Gastrocnemius medialis (tissue), 4 donors: ENCODE data around the gene INTU. TPM values are rescaled to one million over a fixed set of nuclear protein-coding genes. Genes with fewer than 3 reads are reported as not detected.
"Not testable (repeated sequence)": the region's sequence is repeated elsewhere in the genome, so short reads cannot be mapped to it uniquely, and the experiment has no call there.

Experiments used
- ATAC-seq, 2 donors: fragments of 150-250 bp; one replicate each; pipeline ENCODE4 v1.9.1; 2016
- DNase-seq, 2 donors: peaks; one replicate each; pipeline ENCODE4 v3.0.0-alpha.2; 2019
- H3K27ac ChIP-seq, 4 donors: fragments of 200-600 bp; sonication (generic); 1 replicate in 1 of 4; 2 replicates in 3 of 4; pipeline ENCODE4 v1.5.1; 2016 to 2018; ENCODE audit warnings: mild to moderate bottlenecking in 2 of 4, moderate library complexity in 1 of 4
- H3K27me3 ChIP-seq, 3 donors: fragments of 200-600 bp; sonication (generic) in 2 of 3; 1 replicate in 1 of 3; 2 replicates in 2 of 3; pipeline versions ENCODE4 v1.5.1 to v1.6.0; 2016 to 2019; ENCODE audit warnings: mild to moderate bottlenecking in 1 of 3, moderate library complexity in 1 of 3
- H3K36me3 ChIP-seq, 2 donors: fragments of 200-600 bp; sonication (generic) in 1 of 2; one replicate each; pipeline ENCODE4 v1.5.1; 2017 to 2018
- H3K4me1 ChIP-seq, 2 donors: fragments of 200-600 bp; sonication (generic) in 1 of 2; one replicate each; pipeline ENCODE4 v1.5.1; 2016 to 2017; ENCODE audit warnings: mild to moderate bottlenecking in 2 of 2
- H3K4me3 ChIP-seq, 4 donors: fragments of 200-600 bp; sonication (generic) in 3 of 4; 1 replicate in 1 of 4; 2 replicates in 3 of 4; pipeline ENCODE4 v1.5.1; 2016 to 2019; ENCODE audit warnings: mild to moderate bottlenecking in 2 of 4
- H3K9me3 ChIP-seq, 3 donors: fragments of 200-600 bp; sonication (generic) in 2 of 3; 1 replicate in 1 of 3; 2 replicates in 2 of 3; pipeline ENCODE4 v1.5.1; 2016 to 2019
- CTCF ChIP-seq, 5 experiments: fragments of 450-650 bp in 3 of 5; fragments of 200-600 bp in 2 of 5; sonication (generic) in 2 of 5; IDR thresholded peaks in 4 of 5; conservative IDR thresholded peaks in 1 of 5; 1 replicate in 4 of 5; 2 replicates in 1 of 5; pipeline ENCODE4 v1.5.1; 2016 to 2019; ENCODE audit warnings: antibody characterized with exemption in 5 of 5, mild to moderate bottlenecking in 3 of 5, moderate library complexity in 3 of 5
- POLR2A ChIP-seq, 2 donors: fragments of 450-650 bp; IDR thresholded peaks; one replicate each; pipeline ENCODE4 v1.6.1; 2017; ENCODE audit warnings: antibody characterized with exemption in 2 of 2, mild to moderate bottlenecking in 2 of 2, moderate library complexity in 2 of 2
- in situ Hi-C, 4 donors: fragments of 200-750 bp; cut with MboI; loops; one replicate each; pipeline versions ENCODE4 v1.15.0 to v1.8.0; 2017; ENCODE audit warnings: low sequenced_read_pairs in 4 of 4
- intact Hi-C: fragments of 100-400 bp; cut with DNase I; formaldehyde crosslinking; loops from one replicate; pipeline ENCODE4 v1.15.1; 2023; ENCODE audit warnings: low total_unique reads
- total RNA-seq, 4 donors: library from RNA; depleted of rRNA; stranded (reverse); fragments of >200 nt; gene quantifications; one replicate each; pipeline versions ENCODE4 v1.1.0 to v1.2.3, GENCODE V29; 2016

Gene INTU
- total RNA-seq, 4 donors from 2014 or later = 0.65 to 2.6 (median 1.7) TPM

GRCh38 chr4:127642169-127642568, 9.4 kb downstream of the INTU start:
- DNase-seq (no peak), ATAC-seq (no peak)
- in situ Hi-C loops (loop anchor here in 2 of 4 donors (25.0 kb wide), 1 partner anchor 320 kb away; the partner anchor contains the start of genes ABHD18 (in 2 of the 2) and MFSD8 (in 2 of the 2)), intact Hi-C loops (no loop called here)
- H3K9me3 ChIP-seq = no peaks in the 10 kb centered on the region
- no peaks in the 10 kb centered on the region for H3K4me1 ChIP-seq
- H3K27me3 ChIP-seq = no peaks in the 10 kb centered on the region
- TF ChIP-seq POLR2A (IDR thresholded peaks at IDR 0.05) = no peak
- TF ChIP-seq CTCF (IDR thresholded peaks at IDR 0.05 in 4 of 5, conservative IDR thresholded peaks at IDR 0.05 in 1 of 5) = no peak
- no peak overlapping the region for H3K4me3 ChIP-seq
- H3K36me3 ChIP-seq = peaks cover 0 to 5% of the 10 kb centered on the region in 2 donors
- no peak overlapping the region for H3K27ac ChIP-seq

GRCh38 chr4:127643791-127644190, 11.0 kb downstream of the INTU start:
- Histone ChIP-seq H3K36me3 (peaks cover 0 to 5% of the 10 kb centered on the region in 2 donors), H3K27me3 (no peaks in the 10 kb centered on the region), H3K4me3 (no peak overlapping the region), H3K9me3 (no peaks in the 10 kb centered on the region), H3K27ac (no peak overlapping the region), H3K4me1 (no peaks in the 10 kb centered on the region)
- no peak for ATAC-seq
- in situ Hi-C loops = loop anchor here in 2 of 4 donors (25.0 kb wide), 1 partner anchor 319 kb away; the partner anchor contains the start of genes ABHD18 (in 2 of the 2) and MFSD8 (in 2 of the 2)
- intact Hi-C loops = no loop called here
- DNase-seq = no peak
- TF ChIP-seq CTCF (IDR thresholded peaks at IDR 0.05 in 4 of 5, conservative IDR thresholded peaks at IDR 0.05 in 1 of 5) = no peak
- no peak for TF ChIP-seq POLR2A (IDR thresholded peaks at IDR 0.05)

- Histone ChIP-seq H3K27me3 (no peaks in the 10 kb centered on the region), H3K9me3 (no peaks in the 10 kb centered on the region), H3K27ac (no peak overlapping the region), H3K36me3 (peaks cover 0 to 5% of the 10 kb centered on the region in 2 donors), H3K4me3 (no peak overlapping the region), H3K4me1 (no peaks in the 10 kb centered on the region)
- intact Hi-C loops = no loop called here
- ATAC-seq = no peak
- in situ Hi-C loops = loop anchor here in 2 of 4 donors (25.0 kb wide), 1 partner anchor 314 kb away; the partner anchor contains the start of genes ABHD18 (in 2 of the 2) and MFSD8 (in 2 of the 2)
- no peak for TF ChIP-seq POLR2A (IDR thresholded peaks at IDR 0.05)
- TF ChIP-seq CTCF (IDR thresholded peaks at IDR 0.05 in 4 of 5, conservative IDR thresholded peaks at IDR 0.05 in 1 of 5) = no peak
- DNase-seq = no peak
These were observed 15.3 kb downstream of the INTU start for GRCh38 chr4:127648061-127648460.

GRCh38 chr4:127655590-127655989, 22.8 kb downstream of the INTU start:
- ATAC-seq, H3K27ac ChIP-seq, H3K9me3 ChIP-seq, H3K27me3 ChIP-seq, DNase-seq, H3K4me1 ChIP-seq, H3K4me3 ChIP-seq, in situ Hi-C loops, H3K36me3 ChIP-seq, intact Hi-C loops: not testable (repeated sequence)

GRCh38 chr4:127656047-127656680, 23.4 kb downstream of the INTU start:
- Histone ChIP-seq H3K36me3 (no peaks in the 10 kb centered on the region), H3K27ac (no peak overlapping the region), H3K9me3 (no peaks in the 10 kb centered on the region), H3K4me3 (no peak overlapping the region), H3K4me1 (no peaks in the 10 kb centered on the region), H3K27me3 (no peaks in the 10 kb centered on the region)
- ATAC-seq (no peak), DNase-seq (no peak)
- TF ChIP-seq CTCF (IDR thresholded peaks at IDR 0.05 in 4 of 5, conservative IDR thresholded peaks at IDR 0.05 in 1 of 5) = no peak
- no peak for TF ChIP-seq POLR2A (IDR thresholded peaks at IDR 0.05)
- intact Hi-C loops = no loop called here
- in situ Hi-C loops = no loop called here
